ENCODE measurements around the gene GPHN.

GPHN gene

DNA sequence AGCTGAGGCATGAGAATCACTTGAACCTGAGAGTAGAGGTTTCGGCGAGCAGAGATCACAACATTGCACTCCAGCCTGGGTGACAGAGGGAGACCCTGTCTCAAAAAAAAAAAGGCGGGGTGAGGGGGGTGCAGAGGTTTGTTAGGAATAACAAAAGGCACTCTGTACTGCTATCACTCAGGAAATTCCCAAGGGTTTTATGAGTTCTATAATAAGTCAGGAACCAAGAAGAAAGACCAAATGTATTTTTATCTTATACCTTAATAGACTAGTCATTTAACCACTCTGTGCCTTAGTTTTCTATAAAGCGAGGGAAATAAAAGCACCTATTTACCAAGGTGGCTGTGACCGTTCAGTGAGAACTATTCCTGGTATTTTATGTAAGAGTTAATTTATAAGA lies 319.2 kb downstream of the GPHN start:
- TF ChIP-seq POLR2AphosphoS5 (IDR thresholded peaks at IDR 0.05; ENCODE audit: low read depth, low read length) = no peak
- no peak for TF ChIP-seq TAF1 (IDR thresholded peaks at IDR 0.05; ENCODE audit: borderline replicate concordance, insufficient read depth, low read length)
- no peak for TF ChIP-seq REST (IDR thresholded peaks at IDR 0.05; ENCODE audit: insufficient read depth in 1 of 2, low read depth in 2 of 2, low read length in 2 of 2)
- no peak for TF ChIP-seq FOXP2 (optimal IDR thresholded peaks at IDR 0.05; ENCODE audit: borderline replicate concordance, extremely low read depth, extremely low read length, insufficient read depth)
- no peak for TF ChIP-seq SIN3A (IDR thresholded peaks at IDR 0.05; ENCODE audit: borderline replicate concordance, insufficient read depth, low read length)

DNA sequence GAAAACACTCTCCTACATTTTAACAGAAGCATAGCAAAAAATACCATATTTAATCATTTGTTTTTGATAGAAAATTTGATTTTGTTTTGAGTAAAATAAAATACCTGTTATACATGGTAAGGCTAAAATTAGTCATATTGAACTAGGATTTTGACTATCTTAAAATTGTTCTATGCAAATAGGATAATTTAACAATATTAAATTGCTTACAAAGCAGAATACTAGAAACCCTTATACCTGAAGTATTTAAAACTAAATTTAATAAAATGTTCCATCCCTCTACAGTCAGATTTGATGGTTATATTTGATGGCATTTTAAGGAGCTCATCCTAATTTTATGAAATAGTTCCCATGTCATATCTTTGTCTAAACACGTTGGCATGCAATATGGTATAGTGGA lies 323.2 kb downstream of the GPHN start:
- TF ChIP-seq TAF1 (IDR thresholded peaks at IDR 0.05; ENCODE audit: borderline replicate concordance, insufficient read depth, low read length) (no peak), SIN3A (IDR thresholded peaks at IDR 0.05; ENCODE audit: borderline replicate concordance, insufficient read depth, low read length) (no peak), FOXP2 (optimal IDR thresholded peaks at IDR 0.05; ENCODE audit: borderline replicate concordance, extremely low read depth, extremely low read length, insufficient read depth) (no peak), REST (IDR thresholded peaks at IDR 0.05; ENCODE audit: insufficient read depth in 1 of 2, low read depth in 2 of 2, low read length in 2 of 2) (no peak), POLR2AphosphoS5 (IDR thresholded peaks at IDR 0.05; ENCODE audit: low read depth, low read length) (no peak)

GRCh38 chr14:66833816-66834215 lies 325.9 kb downstream of the GPHN start:
- TF ChIP-seq FOXP2 (optimal IDR thresholded peaks at IDR 0.05; ENCODE audit: borderline replicate concordance, extremely low read depth, extremely low read length, insufficient read depth) = no peak
- no peak for TF ChIP-seq POLR2AphosphoS5 (IDR thresholded peaks at IDR 0.05; ENCODE audit: low read depth, low read length)
- TF ChIP-seq REST (IDR thresholded peaks at IDR 0.05; ENCODE audit: insufficient read depth in 1 of 2, low read depth in 2 of 2, low read length in 2 of 2) = no peak
- no peak for TF ChIP-seq TAF1 (IDR thresholded peaks at IDR 0.05; ENCODE audit: borderline replicate concordance, insufficient read depth, low read length)
- TF ChIP-seq SIN3A (IDR thresholded peaks at IDR 0.05; ENCODE audit: borderline replicate concordance, insufficient read depth, low read length) = no peak

DNA sequence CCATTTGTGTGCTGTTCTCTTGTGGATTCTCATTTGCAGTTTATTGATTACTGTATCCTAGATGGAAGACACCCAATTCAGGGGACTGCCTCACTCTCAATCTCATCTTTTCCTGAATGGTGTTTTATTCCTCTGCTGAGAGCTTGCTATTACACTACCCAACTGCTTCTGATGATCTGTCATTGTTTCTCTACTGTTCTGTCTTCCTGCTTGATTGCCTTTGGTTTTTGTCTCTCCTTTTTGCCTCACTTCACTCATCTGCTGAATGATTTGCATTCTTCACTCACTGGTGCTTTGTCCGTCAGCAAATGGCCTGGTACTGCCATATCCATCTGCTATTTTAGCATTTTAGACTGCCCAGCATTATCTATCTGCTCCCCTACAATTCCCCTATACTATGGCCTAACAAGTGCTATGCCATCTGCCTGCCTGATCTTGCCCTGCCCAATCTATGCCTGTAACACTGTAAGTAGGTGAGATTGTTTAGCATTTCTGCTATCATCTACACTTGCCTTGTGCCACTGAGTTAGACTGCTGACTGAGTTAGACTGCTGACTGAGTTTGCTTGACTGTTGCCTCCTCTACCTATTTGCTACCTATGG lies 335.1 kb downstream of the GPHN start:
- TF ChIP-seq FOXP2 (optimal IDR thresholded peaks at IDR 0.05; ENCODE audit: borderline replicate concordance, extremely low read depth, extremely low read length, insufficient read depth) (no peak), SIN3A (IDR thresholded peaks at IDR 0.05; ENCODE audit: borderline replicate concordance, insufficient read depth, low read length) (no peak), POLR2AphosphoS5 (IDR thresholded peaks at IDR 0.05; ENCODE audit: low read depth, low read length) (no peak), TAF1 (IDR thresholded peaks at IDR 0.05; ENCODE audit: borderline replicate concordance, insufficient read depth, low read length) (no peak), REST (IDR thresholded peaks at IDR 0.05; ENCODE audit: insufficient read depth in 1 of 2, low read depth in 2 of 2, low read length in 2 of 2) (no peak)

Data from PFSK-1 (cell line).